OCI-LY7 (cell line): ENCODE results near the gene FAM174B. TPM values are rescaled to one million over a fixed set of nuclear protein-coding genes. Genes with fewer than 3 reads are reported as not detected.

ENCODE experiments used
- BruUV-seq: library from RNA; stranded (reverse); fragments of 400-500 nt; replicated peaks from 2 replicates; lab custom pipeline; 2021; lab: Mats Ljungman, UMichigan
- CTCF ChIA-PET: fragments of 300-600 bp; sonication (Branson Sonifier 250); formaldehyde crosslinking; loops from one replicate; lab custom pipeline; 2022; ENCODE audit warnings: antibody characterized with exemption; ENCODE audit not compliant: unreplicated experiment; lab: Charles Lee
- POLR2A ChIA-PET: fragments of 300-600 bp; sonication (Branson Sonifier 250); formaldehyde crosslinking; loops from one replicate; lab custom pipeline; 2022; ENCODE audit warnings: antibody characterized with exemption; lab: Charles Lee
- DNase-seq: peaks from one replicate; pipeline ENCODE4 v3.0.0-alpha.2; 2015; ENCODE audit warnings: low spot score
- H2AFZ ChIP-seq: fragments of 200-600 bp; sonication (generic), shearing (Covaris generic); 2 replicates; pipeline ENCODE4 v1.6.1; 2014; ENCODE audit warnings: mild to moderate bottlenecking, antibody characterized with exemption, low read length, moderate library complexity
- H3K27ac ChIP-seq: fragments of 200-600 bp; sonication (generic); 2 replicates; pipeline ENCODE4 v1.5.1; 2014; ENCODE audit warnings: mixed run types, low read depth, mild to moderate bottlenecking, moderate library complexity, low read length, inconsistent platforms; ENCODE audit not compliant: poor library complexity, severe bottlenecking
- H3K36me3 ChIP-seq: fragments of 200-600 bp; sonication (generic); 2 replicates; pipeline ENCODE4 v1.6.1; 2014; ENCODE audit warnings: mild to moderate bottlenecking, antibody characterized with exemption, low read length, moderate library complexity, mixed read lengths; ENCODE audit not compliant: insufficient read depth
- H3K4me1 ChIP-seq: fragments of 200-600 bp; sonication (generic); 2 replicates; pipeline ENCODE4 v1.5.1; 2014; ENCODE audit warnings: mild to moderate bottlenecking, low read length; ENCODE audit not compliant: insufficient read depth, poor library complexity, severe bottlenecking
- H3K4me2 ChIP-seq: fragments of 200-600 bp; sonication (generic); 2 replicates; pipeline ENCODE4 v1.6.1; 2014; ENCODE audit warnings: mild to moderate bottlenecking, low read length
- H3K4me3 ChIP-seq: fragments of 200-600 bp; sonication (generic); 2 replicates; pipeline ENCODE4 v1.5.1; 2014; ENCODE audit warnings: mild to moderate bottlenecking, low read depth, low read length; ENCODE audit not compliant: poor library complexity, severe bottlenecking
- H3K79me2 ChIP-seq: fragments of 200-600 bp; sonication (generic); 2 replicates; pipeline ENCODE4 v1.6.1; 2016; ENCODE audit warnings: low read depth, mild to moderate bottlenecking, low read length, moderate library complexity, mixed read lengths; ENCODE audit not compliant: insufficient read depth
- H3K9me2 ChIP-seq: fragments of 200-600 bp; sonication (generic); 2 replicates; pipeline ENCODE4 v1.6.1; 2016; ENCODE audit warnings: mild to moderate bottlenecking, low read length, mixed read lengths; ENCODE audit not compliant: insufficient read depth
- H3K9me3 ChIP-seq: fragments of 200-600 bp; sonication (generic); 2 replicates; pipeline ENCODE4 v1.6.1; 2014; ENCODE audit warnings: mild to moderate bottlenecking, mixed run types, low read length, mixed read lengths
- H4K20me1 ChIP-seq: fragments of 200-600 bp; sonication (generic); 2 replicates; pipeline ENCODE4 v1.6.1; 2014; ENCODE audit warnings: mild to moderate bottlenecking, antibody characterized with exemption, low read length, moderate library complexity, mixed read lengths; ENCODE audit not compliant: insufficient read depth
- EZH2phosphoT487 ChIP-seq: fragments of 200-600 bp; sonication (generic); IDR thresholded peaks from 2 replicates; pipeline ENCODE4 v1.6.1; 2018; ENCODE audit warnings: low read depth, borderline replicate concordance, mild to moderate bottlenecking, mixed run types, antibody characterized with exemption, low read length, moderate library complexity, mixed read lengths
- intact Hi-C: fragments of 100-400 bp; cut with micrococcal nuclease; formaldehyde crosslinking; loops from one replicate; pipeline ENCODE4 v1.10.0; 2022; ENCODE audit not compliant: unreplicated experiment
- total RNA-seq, 2 experiments: library from RNA; depleted of rRNA in 1 of 2; stranded (reverse); fragments of >200 nt in 1 of 2; shearing (Covaris generic) in 1 of 2; gene quantifications; 2 replicates each; pipeline ENCODE4 v1.2.3, GENCODE V29; 2014 to 2022
- TF ChIP-seq, protein P1 (sequence below): fragments of 200-600 bp; sonication (generic); conservative IDR thresholded peaks from 2 replicates; pipeline ENCODE4 v1.5.1; 2014; ENCODE audit warnings: mild to moderate bottlenecking, antibody characterized with exemption, low read length, moderate library complexity, mixed read lengths

The FAM174B gene
- total RNA-seq, 2 experiments from 2014 or later: 1.3 to 24.4 TPM

GRCh38 chr15:92661069-92661468, 5.5 kb upstream of the FAM174B start:
- no peaks in the 10 kb centered on the region for H4K20me1 ChIP-seq
- H2AFZ ChIP-seq: no peak overlapping the region
- ChIA-PET CTCF (no interaction called here), POLR2A (no interaction called here)
- BruUV-seq: no TSS peak
- H3K4me1 ChIP-seq: no peaks in the 10 kb centered on the region
- no peak for TF ChIP-seq EZH2phosphoT487
- TF ChIP-seq, protein P1, sequence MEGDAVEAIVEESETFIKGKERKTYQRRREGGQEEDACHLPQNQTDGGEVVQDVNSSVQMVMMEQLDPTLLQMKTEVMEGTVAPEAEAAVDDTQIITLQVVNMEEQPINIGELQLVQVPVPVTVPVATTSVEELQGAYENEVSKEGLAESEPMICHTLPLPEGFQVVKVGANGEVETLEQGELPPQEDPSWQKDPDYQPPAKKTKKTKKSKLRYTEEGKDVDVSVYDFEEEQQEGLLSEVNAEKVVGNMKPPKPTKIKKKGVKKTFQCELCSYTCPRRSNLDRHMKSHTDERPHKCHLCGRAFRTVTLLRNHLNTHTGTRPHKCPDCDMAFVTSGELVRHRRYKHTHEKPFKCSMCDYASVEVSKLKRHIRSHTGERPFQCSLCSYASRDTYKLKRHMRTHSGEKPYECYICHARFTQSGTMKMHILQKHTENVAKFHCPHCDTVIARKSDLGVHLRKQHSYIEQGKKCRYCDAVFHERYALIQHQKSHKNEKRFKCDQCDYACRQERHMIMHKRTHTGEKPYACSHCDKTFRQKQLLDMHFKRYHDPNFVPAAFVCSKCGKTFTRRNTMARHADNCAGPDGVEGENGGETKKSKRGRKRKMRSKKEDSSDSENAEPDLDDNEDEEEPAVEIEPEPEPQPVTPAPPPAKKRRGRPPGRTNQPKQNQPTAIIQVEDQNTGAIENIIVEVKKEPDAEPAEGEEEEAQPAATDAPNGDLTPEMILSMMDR: no peak
- H3K4me2 ChIP-seq: no peak overlapping the region
- intact Hi-C loops: no loop called here
- H3K79me2 ChIP-seq: no peaks in the 10 kb centered on the region
- DNase-seq: no peak
- no peaks in the 10 kb centered on the region for H3K36me3 ChIP-seq
- no peak overlapping the region for H3K27ac ChIP-seq
- no peaks in the 10 kb centered on the region for H3K9me3 ChIP-seq
- H3K4me3 ChIP-seq: no peak overlapping the region
- no peaks in the 10 kb centered on the region for H3K9me2 ChIP-seq

DNA sequence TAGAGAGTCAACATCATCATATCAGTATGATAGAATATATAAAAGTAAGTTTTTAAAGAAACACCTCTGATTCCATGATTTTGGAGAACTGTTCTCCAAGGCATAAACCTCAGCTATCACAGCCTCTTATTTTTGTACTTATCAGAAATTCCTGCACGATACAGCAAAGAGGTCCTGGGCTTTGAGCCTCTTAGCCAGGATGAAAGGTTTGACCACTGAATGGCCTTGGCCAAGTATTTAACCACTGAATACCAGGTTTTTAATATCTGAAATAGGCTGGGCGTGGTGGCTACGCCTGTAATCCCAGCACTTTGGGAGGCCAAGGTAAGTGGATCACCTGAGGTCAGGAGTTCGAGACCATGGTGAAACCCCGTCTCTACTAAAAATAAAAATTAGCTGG, 1.9 kb upstream of the FAM174B start:
- CTCF ChIA-PET: no interaction called here
- H3K4me1 ChIP-seq: no peaks in the 10 kb centered on the region

DNA sequence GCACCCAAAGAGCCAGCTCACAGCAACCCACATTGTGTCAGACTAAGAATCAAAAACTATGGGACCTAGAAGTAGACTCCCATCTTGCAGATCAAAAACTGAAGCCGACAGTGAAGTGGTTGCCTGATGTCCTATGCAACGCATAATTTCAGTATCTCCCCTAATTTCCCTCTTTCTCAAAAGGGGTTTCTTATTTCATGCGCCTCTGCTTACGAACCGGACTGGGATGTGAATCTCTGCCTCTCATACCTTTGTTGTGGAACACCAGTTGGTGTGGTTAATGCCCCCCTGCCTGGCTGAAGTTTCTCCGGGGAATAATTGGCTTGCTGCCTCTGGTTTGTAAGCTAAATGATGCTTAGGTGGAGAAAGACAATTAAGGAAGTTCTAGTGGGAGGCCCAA, 514 bp upstream of the FAM174B start:
- no peak for DNase-seq
- intact Hi-C loops: no loop called here
- ChIA-PET CTCF (no interaction called here), POLR2A (no interaction called here)
- Histone ChIP-seq H3K79me2 (no peaks in the 10 kb centered on the region), H3K4me1 (no peaks in the 10 kb centered on the region), H3K27ac (no peak overlapping the region), H4K20me1 (no peaks in the 10 kb centered on the region), H3K9me2 (no peaks in the 10 kb centered on the region), H3K9me3 (no peaks in the 10 kb centered on the region), H3K36me3 (no peaks in the 10 kb centered on the region), H3K4me3 (no peak overlapping the region), H2AFZ (no peak overlapping the region), H3K4me2 (no peak overlapping the region)
- no TSS peak for BruUV-seq
- TF ChIP-seq, protein P1: no peak
- TF ChIP-seq EZH2phosphoT487: no peak

More for the DNA sequence above, 1.9 kb upstream of the FAM174B start:
- TF ChIP-seq, protein P1: no peak
- no peak for TF ChIP-seq EZH2phosphoT487
- H3K9me3 ChIP-seq: no peaks in the 10 kb centered on the region
- no TSS peak for BruUV-seq
- no peak overlapping the region for H3K4me2 ChIP-seq
- no peaks in the 10 kb centered on the region for H3K9me2 ChIP-seq
- POLR2A ChIA-PET: no interaction called here
- H3K4me3 ChIP-seq: no peak overlapping the region
- no peak for DNase-seq
- no peak overlapping the region for H2AFZ ChIP-seq
- H3K27ac ChIP-seq: no peak overlapping the region
- no peaks in the 10 kb centered on the region for H3K79me2 ChIP-seq
- no peaks in the 10 kb centered on the region for H3K36me3 ChIP-seq
- intact Hi-C loops: no loop called here
- no peaks in the 10 kb centered on the region for H4K20me1 ChIP-seq
